MG63 (cell line): ENCODE measurements around the gene FAM111A. TPM values are rescaled to one million over a fixed set of nuclear protein-coding genes. Genes with fewer than 3 reads are reported as not detected.

Source experiments
- DNase-seq: peaks from one replicate; pipeline ENCODE4 v3.0.0-alpha.2; 2020
- H3K27me3 ChIP-seq: fragments of 250-450 bp; sonication (Bioruptor Pico); 2 replicates; pipeline ENCODE4 v1.5.1; 2020; ENCODE audit warnings: mild to moderate bottlenecking, moderate library complexity
- H3K36me3 ChIP-seq: fragments of 250-450 bp; sonication (Bioruptor Pico); 2 replicates; pipeline ENCODE4 v1.5.1; 2020; ENCODE audit warnings: mild to moderate bottlenecking, moderate library complexity
- H3K4me3 ChIP-seq: fragments of 250-450 bp; sonication (Bioruptor Pico); 2 replicates; pipeline ENCODE4 v1.5.1; 2020; ENCODE audit warnings: mild to moderate bottlenecking, moderate library complexity
- H3K9me3 ChIP-seq: fragments of 250-450 bp; sonication (Bioruptor Pico); 2 replicates; pipeline ENCODE4 v1.5.1; 2020; ENCODE audit warnings: mild to moderate bottlenecking, moderate library complexity
- total RNA-seq: library from RNA; depleted of rRNA; stranded (reverse); fragments of >200 nt; shearing (Covaris generic); gene quantifications from 2 replicates; pipeline ENCODE4 v1.2.3, GENCODE V29; 2014; ENCODE audit warnings: low replicate concordance

The FAM111A gene
- total RNA-seq, 1 experiment from 2014 or later = 55.0 TPM

- Histone ChIP-seq H3K36me3 (peaks cover 100% of the 10 kb centered on the region), H3K4me3 (no peak overlapping the region), H3K27me3 (no peaks in the 10 kb centered on the region), H3K9me3 (no peaks in the 10 kb centered on the region)
- peak; percentile 20 for DNase-seq
These were observed 43.5 kb downstream of the FAM111A start for GRCh38 chr11:59186130-59186594.

DNA sequence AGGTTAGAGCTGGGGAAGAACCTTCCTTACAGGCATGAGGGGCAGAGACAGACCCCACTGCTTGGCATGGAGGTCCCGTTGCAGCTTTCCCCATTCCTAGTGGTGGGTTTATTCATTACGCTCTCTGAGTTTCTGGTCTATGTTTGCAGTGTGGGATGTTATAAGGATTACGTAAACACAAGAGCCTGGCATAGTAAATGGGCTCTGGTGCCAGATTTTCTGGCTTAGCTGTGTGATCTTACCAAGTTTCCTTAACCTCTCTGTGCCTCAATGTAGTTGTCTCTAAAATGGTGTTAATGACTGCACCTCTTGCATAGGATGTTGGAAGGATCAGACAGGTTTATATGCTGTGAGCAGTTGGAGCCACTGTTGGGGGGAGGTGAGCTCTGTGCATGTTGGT, 44.4 kb downstream of the FAM111A start:
- Histone ChIP-seq H3K9me3 (no peaks in the 10 kb centered on the region), H3K27me3 (no peaks in the 10 kb centered on the region), H3K4me3 (no peak overlapping the region), H3K36me3 (peaks cover 100% of the 10 kb centered on the region)
- DNase-seq = no peak

- peaks cover 100% of the 10 kb centered on the region for H3K36me3 ChIP-seq
- H3K9me3 ChIP-seq = no peaks in the 10 kb centered on the region
- H3K27me3 ChIP-seq = no peaks in the 10 kb centered on the region
- no peak for DNase-seq
- no peak overlapping the region for H3K4me3 ChIP-seq
These were observed 44.9 kb downstream of the FAM111A start for GRCh38 chr11:59187587-59187986.

DNA sequence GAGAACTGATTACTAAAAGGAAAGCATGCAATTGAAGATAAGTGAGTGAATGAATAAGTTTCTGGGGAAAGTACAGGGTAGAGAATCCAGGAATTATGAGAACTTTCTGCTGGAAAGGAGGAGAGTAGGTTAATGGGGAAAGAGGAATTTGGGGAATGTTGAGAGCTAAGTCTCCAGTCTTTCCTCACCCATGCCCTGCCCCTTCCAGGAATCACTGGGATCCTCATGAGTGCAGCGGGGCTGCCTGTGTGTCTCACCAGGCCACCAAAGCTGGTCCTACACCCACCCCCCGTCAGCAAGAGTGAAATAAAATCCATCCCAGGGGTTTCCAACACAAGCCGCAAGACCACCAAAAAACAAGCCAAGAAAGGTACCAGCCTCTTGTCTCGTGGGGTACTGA, 46.3 kb downstream of the FAM111A start:
- Histone ChIP-seq H3K4me3 (no peak overlapping the region), H3K27me3 (no peaks in the 10 kb centered on the region), H3K36me3 (peaks cover 100% of the 10 kb centered on the region), H3K9me3 (no peaks in the 10 kb centered on the region)
- no peak for DNase-seq

DNA sequence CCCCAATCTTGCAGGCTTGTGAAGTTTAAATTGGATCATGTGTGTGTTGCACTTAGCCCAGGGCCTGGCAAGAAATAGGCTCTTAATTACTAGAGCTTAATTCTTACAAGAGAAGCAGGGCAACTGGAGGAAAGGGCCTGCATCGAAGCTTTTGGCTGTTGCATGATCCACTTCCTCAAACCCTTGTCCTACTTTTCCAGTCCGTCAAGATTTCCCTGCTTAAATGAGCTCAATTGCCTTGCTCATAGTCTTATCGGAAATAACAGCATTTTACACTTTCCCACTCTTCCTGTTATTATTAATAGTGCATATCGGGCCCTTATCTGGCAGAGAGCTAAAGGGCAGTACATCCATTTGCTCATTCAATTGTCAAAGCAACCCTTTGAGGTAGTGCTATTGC, 47.3 kb downstream of the FAM111A start:
- peaks cover 100% of the 10 kb centered on the region for H3K36me3 ChIP-seq
- H3K4me3 ChIP-seq = no peak overlapping the region
- no peak for DNase-seq
- H3K27me3 ChIP-seq = no peaks in the 10 kb centered on the region
- H3K9me3 ChIP-seq = no peaks in the 10 kb centered on the region

- no peak overlapping the region for H3K4me3 ChIP-seq
- H3K9me3 ChIP-seq = no peaks in the 10 kb centered on the region
- H3K27me3 ChIP-seq = no peaks in the 10 kb centered on the region
- DNase-seq = no peak
- peaks cover 100% of the 10 kb centered on the region for H3K36me3 ChIP-seq
These were observed 48.4 kb downstream of the FAM111A start for GRCh38 chr11:59191095-59191494.

- H3K27me3 ChIP-seq = no peaks in the 10 kb centered on the region
- DNase-seq = no peak
- H3K9me3 ChIP-seq = no peaks in the 10 kb centered on the region
- H3K36me3 ChIP-seq = peaks cover 100% of the 10 kb centered on the region
- no peak overlapping the region for H3K4me3 ChIP-seq
These were observed 49.2 kb downstream of the FAM111A start for GRCh38 chr11:59191890-59192289.

DNA sequence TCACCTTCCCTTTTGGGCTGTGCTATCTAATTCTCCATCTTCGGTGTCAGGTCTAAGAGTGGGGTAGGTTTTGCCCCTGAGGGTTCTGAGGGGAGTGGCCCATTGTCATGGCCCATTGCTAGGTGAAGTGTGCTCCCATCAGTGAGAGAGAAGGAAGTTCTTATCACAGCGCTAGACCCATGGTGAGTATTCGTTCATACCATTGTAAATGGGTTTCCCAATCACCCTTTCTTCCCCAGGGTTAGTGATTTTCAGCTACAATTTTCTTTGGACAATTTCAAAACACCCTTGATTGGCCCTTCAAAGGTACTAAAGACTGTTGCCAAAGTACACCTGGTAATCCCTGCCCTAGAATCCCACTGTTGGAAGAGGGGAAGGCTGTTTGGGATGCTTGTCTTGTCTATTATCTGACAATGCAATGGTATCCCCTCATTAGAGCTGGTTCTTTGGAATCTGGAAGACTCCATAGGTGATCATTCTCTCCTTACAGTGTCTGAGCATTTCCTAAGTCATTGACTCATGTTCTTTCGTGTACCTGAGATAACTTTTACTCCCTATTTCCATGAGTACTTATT, 49.9 kb downstream of the FAM111A start:
- Histone ChIP-seq H3K36me3 (peaks cover 100% of the 10 kb centered on the region), H3K4me3 (no peak overlapping the region), H3K9me3 (no peaks in the 10 kb centered on the region), H3K27me3 (no peaks in the 10 kb centered on the region)
- no peak for DNase-seq

DNA sequence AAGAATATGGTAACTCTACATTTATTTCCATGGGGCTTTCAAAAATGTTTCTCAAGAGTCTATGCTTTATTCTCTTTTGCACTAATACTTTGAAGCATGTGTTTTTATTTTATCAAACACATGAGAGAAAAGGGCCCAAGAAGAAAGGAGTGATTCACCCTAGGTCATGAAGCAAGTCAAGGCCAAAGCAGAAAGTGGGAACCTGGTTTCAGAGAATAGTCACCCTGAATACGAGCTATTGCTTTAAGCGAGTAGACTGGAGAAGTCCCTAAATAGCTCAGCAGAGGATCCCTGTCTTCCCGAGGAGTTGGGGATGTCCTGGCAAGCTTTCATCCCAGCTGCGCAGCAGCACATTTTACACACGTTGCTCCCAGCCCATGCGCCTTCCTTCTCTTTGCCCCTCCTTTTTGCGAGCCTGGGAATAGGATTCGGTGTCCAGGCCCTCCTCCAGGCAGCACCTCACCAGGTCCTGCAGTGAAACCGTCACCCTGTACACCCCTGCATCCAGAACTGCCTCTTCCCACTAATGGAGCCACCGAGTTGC, 51.0 kb downstream of the FAM111A start:
- H3K27me3 ChIP-seq = no peaks in the 10 kb centered on the region
- no peaks in the 10 kb centered on the region for H3K9me3 ChIP-seq
- H3K36me3 ChIP-seq = peaks cover 100% of the 10 kb centered on the region
- H3K4me3 ChIP-seq = no peak overlapping the region
- DNase-seq = no peak

DNA sequence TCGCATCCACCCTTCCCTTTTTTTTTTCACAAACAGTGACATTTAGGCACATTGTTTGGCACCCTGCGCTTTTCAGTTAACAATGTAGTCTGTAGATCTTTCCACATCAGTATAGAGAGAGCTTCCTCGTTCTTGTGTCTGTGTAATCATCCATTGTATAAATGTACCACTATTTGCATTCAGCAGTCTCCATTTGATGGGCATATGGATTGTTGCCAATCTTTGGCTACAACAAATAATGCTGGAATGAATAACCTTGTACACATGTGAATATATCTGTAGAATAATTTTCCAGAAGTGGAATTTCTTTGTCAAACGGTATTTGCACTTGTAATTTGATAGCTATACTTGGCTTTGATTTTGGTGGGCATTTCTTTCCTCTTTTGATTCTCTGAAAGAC, 52.9 kb downstream of the FAM111A start:
- no peaks in the 10 kb centered on the region for H3K27me3 ChIP-seq
- peaks cover 100% of the 10 kb centered on the region for H3K36me3 ChIP-seq
- no peak overlapping the region for H3K4me3 ChIP-seq
- H3K9me3 ChIP-seq = no peaks in the 10 kb centered on the region
- DNase-seq = no peak

- Histone ChIP-seq H3K4me3 (no peak overlapping the region), H3K27me3 (no peaks in the 10 kb centered on the region), H3K9me3 (no peaks in the 10 kb centered on the region), H3K36me3 (peaks cover 100% of the 10 kb centered on the region)
- no peak for DNase-seq
These were observed 54.1 kb downstream of the FAM111A start for GRCh38 chr11:59196777-59197176.

- Histone ChIP-seq H3K9me3 (no peaks in the 10 kb centered on the region), H3K4me3 (no peak overlapping the region), H3K36me3 (peaks cover 100% of the 10 kb centered on the region), H3K27me3 (no peaks in the 10 kb centered on the region)
- DNase-seq = peak; percentile 58
These were observed 55.3 kb downstream of the FAM111A start for GRCh38 chr11:59197991-59198390.

DNA sequence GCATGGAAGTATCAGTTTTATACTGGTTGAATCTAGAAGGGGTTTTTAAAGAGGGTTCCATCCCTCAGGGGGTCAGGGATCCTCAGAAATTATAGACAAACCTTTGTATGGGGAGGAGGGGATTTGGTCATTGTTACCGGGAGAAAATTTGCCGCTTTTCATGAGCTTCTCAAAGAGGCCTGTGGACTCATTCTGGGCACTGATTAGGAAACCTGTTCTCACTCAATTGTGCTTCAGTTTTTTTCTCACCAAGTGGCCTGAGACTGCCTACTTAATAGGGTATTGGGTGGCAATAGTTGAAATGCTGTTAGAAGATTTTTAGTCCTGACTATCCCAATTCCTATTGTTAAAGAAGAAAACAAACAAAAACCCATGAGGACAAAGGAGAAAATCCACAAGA, 56.1 kb downstream of the FAM111A start:
- H3K9me3 ChIP-seq = no peaks in the 10 kb centered on the region
- H3K36me3 ChIP-seq = peaks cover 100% of the 10 kb centered on the region
- no peak for DNase-seq
- no peak overlapping the region for H3K4me3 ChIP-seq
- no peaks in the 10 kb centered on the region for H3K27me3 ChIP-seq

DNA sequence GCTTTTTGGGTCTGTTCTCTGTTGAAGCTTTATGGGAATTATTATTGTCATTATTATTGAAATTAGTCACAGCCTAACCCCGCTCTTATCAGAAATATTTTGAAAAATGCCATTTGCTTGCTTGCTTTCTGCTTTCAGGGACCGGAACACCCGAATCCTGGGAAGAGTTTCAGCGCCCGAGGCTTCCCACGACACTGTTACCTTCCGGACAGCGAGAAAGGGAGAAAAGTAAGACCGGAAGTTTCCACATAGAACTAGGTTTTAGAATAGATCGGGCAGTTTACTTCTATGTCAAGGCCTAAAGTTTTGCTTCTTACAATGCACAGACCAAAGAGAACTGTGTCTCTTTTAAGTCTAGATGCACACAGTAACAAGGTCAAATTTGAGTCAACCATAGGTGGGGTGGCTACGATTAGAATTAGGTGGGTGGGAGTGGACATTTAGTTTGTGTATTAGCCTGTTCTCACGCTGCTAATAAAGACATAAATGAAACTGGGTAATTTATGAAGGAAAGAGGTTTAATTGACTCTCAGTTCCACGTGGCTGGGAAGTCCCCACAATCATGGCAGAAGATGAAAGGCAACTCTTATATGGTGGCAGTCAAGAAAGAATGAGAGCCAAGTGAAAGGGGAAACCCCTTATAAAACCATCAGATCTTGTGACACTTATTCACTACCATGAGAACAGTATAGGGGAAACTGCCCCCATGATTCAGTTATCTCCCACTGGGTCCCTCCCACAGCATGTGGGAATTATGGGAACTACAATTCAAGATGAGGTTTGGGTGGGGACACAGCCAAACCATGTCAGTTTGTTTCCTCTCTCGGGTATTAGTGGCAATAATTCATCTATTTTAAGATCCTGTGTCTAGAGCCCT, 57.1 kb downstream of the FAM111A start:
- no peak overlapping the region for H3K4me3 ChIP-seq
- no peaks in the 10 kb centered on the region for H3K27me3 ChIP-seq
- H3K36me3 ChIP-seq = peaks cover 100% of the 10 kb centered on the region
- no peaks in the 10 kb centered on the region for H3K9me3 ChIP-seq
- no peak for DNase-seq

DNA sequence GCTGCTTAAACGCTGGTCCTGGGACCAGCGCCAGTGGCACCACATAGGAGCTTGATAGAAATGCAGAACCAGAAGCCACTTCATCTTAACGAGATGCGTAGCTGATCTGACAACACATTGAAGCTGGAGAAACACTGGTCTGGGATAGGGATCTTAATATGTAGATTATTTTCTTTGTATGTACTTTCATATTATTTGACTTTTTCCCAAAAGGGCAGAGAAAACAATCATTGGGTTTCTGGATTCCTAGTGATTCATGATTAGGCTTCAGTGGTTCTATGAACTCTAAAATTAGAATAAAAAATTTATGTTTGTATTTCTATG, 57.7 kb downstream of the FAM111A start:
- H3K27me3 ChIP-seq = no peaks in the 10 kb centered on the region
- no peak overlapping the region for H3K4me3 ChIP-seq
- H3K9me3 ChIP-seq = no peaks in the 10 kb centered on the region
- DNase-seq = no peak
- peaks cover 100% of the 10 kb centered on the region for H3K36me3 ChIP-seq

GRCh38 chr11:59201353-59201752, 58.7 kb downstream of the FAM111A start:
- Histone ChIP-seq H3K9me3 (no peaks in the 10 kb centered on the region), H3K36me3 (peaks cover 100% of the 10 kb centered on the region), H3K27me3 (no peaks in the 10 kb centered on the region), H3K4me3 (no peak overlapping the region)
- no peak for DNase-seq
